Measurements from ENCODE around the gene C2CD4B. TPM values are rescaled to one million over a fixed set of nuclear protein-coding genes. Genes with fewer than 3 reads are reported as not detected.

C2CD4B gene
- total RNA-seq, 1 experiment from 2014 or later: 0.13 TPM

DNA sequence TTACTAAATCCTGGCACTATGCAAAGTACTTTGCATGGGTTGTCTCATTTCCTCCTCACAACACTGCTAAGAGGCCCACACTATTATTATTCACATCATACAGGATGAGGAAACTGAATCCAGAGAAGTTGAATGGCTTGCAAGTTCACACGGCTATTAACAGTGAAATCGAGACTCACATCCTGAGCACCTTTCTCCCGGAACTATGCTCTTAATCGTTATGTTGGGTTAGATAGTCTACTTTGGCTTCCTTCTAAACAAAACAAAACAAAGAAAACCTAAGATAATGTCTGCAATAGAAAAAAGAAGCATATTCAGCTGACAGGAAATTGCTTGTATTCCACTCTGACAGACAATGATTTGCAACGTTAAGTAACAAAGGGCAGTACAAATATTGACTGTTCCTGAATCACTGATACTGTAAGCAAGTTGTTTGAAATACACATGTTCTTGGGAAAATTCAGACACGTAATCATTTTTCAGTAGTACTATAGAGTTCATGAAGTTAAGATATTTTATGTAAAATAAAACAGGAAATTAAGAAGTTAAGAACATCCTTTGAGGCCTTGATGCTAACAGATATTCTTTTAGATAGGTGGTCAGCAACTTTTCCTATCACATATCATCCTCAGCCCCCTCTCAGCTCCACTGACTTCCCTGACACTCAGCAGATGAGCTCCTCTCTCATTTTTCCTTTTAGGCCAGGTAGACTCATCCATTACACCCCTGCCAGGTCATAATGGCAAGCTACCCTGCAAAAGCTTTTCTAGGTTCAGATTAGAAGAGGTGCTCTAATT is 40.7 kb downstream of the C2CD4B start:
- H3K27ac Mint-ChIP-seq: no peak overlapping the region
- Histone ChIP-seq H2BK12ac (ENCODE audit: insufficient read length, low read depth, low read length) (no peak overlapping the region), H3K14ac (ENCODE audit: insufficient read depth, low read length) (no peak overlapping the region), H3K79me2 (ENCODE audit: insufficient read depth, low read length) (no peaks in the 10 kb centered on the region), H2BK20ac (ENCODE audit: low read depth, low read length, poor library complexity, severe bottlenecking) (no peak overlapping the region), H3K4me2 (ENCODE audit: insufficient read depth, insufficient read length, low read length) (no peak overlapping the region), H3K9ac (ENCODE audit: extremely low read depth, insufficient read length, low read length) (no peak overlapping the region), H3K23me2 (ENCODE audit: insufficient read length, low read depth, low read length, poor library complexity, severe bottlenecking) (no peaks in the 10 kb centered on the region), H4K91ac (ENCODE audit: insufficient read length, low read depth, low read length) (no peak overlapping the region), H3K27ac (ENCODE audit: insufficient read length, low read depth, low read length) (no peak overlapping the region), H3K23ac (ENCODE audit: insufficient read length, low read depth, low read length) (no peak overlapping the region), H2BK15ac (ENCODE audit: low read depth, low read length) (no peak overlapping the region), H4K8ac (replicated peaks; ENCODE audit: insufficient read length, low read depth, low read length) (no peak overlapping the region), H4K20me1 (ENCODE audit: control insufficient read depth, insufficient read depth, insufficient read length) (no peaks in the 10 kb centered on the region), H2BK5ac (ENCODE audit: insufficient read length, low read length) (no peak overlapping the region), H3K79me1 (ENCODE audit: insufficient read depth, low read depth, low read length, poor library complexity, severe bottlenecking) (no peaks in the 10 kb centered on the region), H3K9me3 (ENCODE audit: control insufficient read depth, low read depth, low read length) (no peaks in the 10 kb centered on the region), H3K4ac (ENCODE audit: low read depth, low read length) (no peak overlapping the region), H2BK120ac (ENCODE audit: low read depth, low read length, poor library complexity, severe bottlenecking) (no peak overlapping the region), H3K18ac (ENCODE audit: insufficient read length, low read depth, low read length) (no peak overlapping the region), H2AK5ac (ENCODE audit: insufficient read length, low read length) (no peak overlapping the region), H2AFZ (ENCODE audit: low read length) (no peak overlapping the region), H3T11ph (ENCODE audit: low read length) (no peak overlapping the region), H3K27me3 (ENCODE audit: insufficient read depth, low read length) (no peaks in the 10 kb centered on the region), H4K5ac (ENCODE audit: insufficient read length, low read depth, low read length) (no peak overlapping the region), H3K4me1 (ENCODE audit: insufficient read depth, low read length) (peaks cover 5% of the 10 kb centered on the region), H3K56ac (ENCODE audit: insufficient read length, low read depth, low read length) (no peak overlapping the region)
- no peak overlapping the region for H3K4me3 Mint-ChIP-seq
- peaks cover 0 to 11% (median 1%) of the 10 kb centered on the region in 3 experiments; a peak in 3 of 7 replicates for H3K36me3 Mint-ChIP-seq (ENCODE audit: insufficient read depth in 1 of 3, low read depth in 3 of 3)
- H3K9me3 Mint-ChIP-seq: peaks cover 12 to 13% of the 10 kb centered on the region in 2 experiments; a peak in 4 of 5 replicates
- peaks cover 0 to 8% of the 10 kb centered on the region in 2 experiments; a peak in 2 of 4 replicates for H3K4me1 Mint-ChIP-seq
- WGBS (ENCODE audit: extremely low coverage, insufficient read length, low lambda C conversion rate): no CpG with 5 or more reads among the region's 6 CpGs
- no peak for DNase-seq
- no peaks in the 10 kb centered on the region for H3K27me3 Mint-ChIP-seq (ENCODE audit: low read depth)
- TF ChIP-seq, protein P1, sequence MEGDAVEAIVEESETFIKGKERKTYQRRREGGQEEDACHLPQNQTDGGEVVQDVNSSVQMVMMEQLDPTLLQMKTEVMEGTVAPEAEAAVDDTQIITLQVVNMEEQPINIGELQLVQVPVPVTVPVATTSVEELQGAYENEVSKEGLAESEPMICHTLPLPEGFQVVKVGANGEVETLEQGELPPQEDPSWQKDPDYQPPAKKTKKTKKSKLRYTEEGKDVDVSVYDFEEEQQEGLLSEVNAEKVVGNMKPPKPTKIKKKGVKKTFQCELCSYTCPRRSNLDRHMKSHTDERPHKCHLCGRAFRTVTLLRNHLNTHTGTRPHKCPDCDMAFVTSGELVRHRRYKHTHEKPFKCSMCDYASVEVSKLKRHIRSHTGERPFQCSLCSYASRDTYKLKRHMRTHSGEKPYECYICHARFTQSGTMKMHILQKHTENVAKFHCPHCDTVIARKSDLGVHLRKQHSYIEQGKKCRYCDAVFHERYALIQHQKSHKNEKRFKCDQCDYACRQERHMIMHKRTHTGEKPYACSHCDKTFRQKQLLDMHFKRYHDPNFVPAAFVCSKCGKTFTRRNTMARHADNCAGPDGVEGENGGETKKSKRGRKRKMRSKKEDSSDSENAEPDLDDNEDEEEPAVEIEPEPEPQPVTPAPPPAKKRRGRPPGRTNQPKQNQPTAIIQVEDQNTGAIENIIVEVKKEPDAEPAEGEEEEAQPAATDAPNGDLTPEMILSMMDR (conservative IDR thresholded peaks at IDR 0.05): no peak
